Muscle of leg (tissue), 11 donors: ENCODE measurements around the gene TDRD7. TPM values are rescaled to one million over a fixed set of nuclear protein-coding genes. Genes with fewer than 3 reads are reported as not detected.

ENCODE experiments used
- DNase-seq: peaks from one replicate; pipeline ENCODE4 v3.0.0; 2013
- H3K27ac ChIP-seq: one replicate; pipeline ENCODE4 v1.5.1; 2013; ENCODE audit warnings: mild to moderate bottlenecking, low read length, control low read depth
- H3K27me3 ChIP-seq: one replicate; pipeline ENCODE4 v1.6.1; 2013; ENCODE audit warnings: low read length; ENCODE audit not compliant: control insufficient read depth, insufficient read depth
- H3K36me3 ChIP-seq: one replicate; pipeline ENCODE4 v1.6.1; 2013; ENCODE audit warnings: low read length; ENCODE audit not compliant: control insufficient read depth, insufficient read depth
- H3K4me1 ChIP-seq: one replicate; pipeline ENCODE4 v1.6.1; 2013; ENCODE audit warnings: low read length; ENCODE audit not compliant: control insufficient read depth, insufficient read depth
- H3K4me3 ChIP-seq: one replicate; pipeline ENCODE4 v1.5.1; 2013; ENCODE audit warnings: low read length, control low read depth
- H3K9me3 ChIP-seq: replicated peaks from 2 replicates; pipeline ENCODE4 v1.6.1; 2013; ENCODE audit warnings: low read depth, low read length; ENCODE audit not compliant: control insufficient read depth
- WGBS: methylation state at CpG from one replicate; pipeline ENCODE4 v1.1.5; 2013; ENCODE audit warnings: missing lambda C conversion rate; ENCODE audit not compliant: insufficient coverage; 5-methylcytosine and 5-hydroxymethylcytosine counted together
- polyA plus RNA-seq, 8 donors: library from polyadenylated mRNA; unstranded; fragments of 120-200 nt; gene quantifications; one replicate each; pipeline versions ENCODE4 v1.2.1 to v1.2.3, GENCODE V29; 2013; ENCODE audit warnings: inconsistent platforms in 1 of 8, low replicate concordance in 1 of 8; ENCODE audit not compliant: insufficient read length in 8 of 8, insufficient read depth in 1 of 8
- total RNA-seq: library from RNA; stranded (reverse); fragments of 120-200 nt; gene quantifications from one replicate; pipeline ENCODE4 v1.2.4, GENCODE V29; 2013

Gene TDRD7
- total and polyA plus RNA-seq, 9 donors, result 2.9 to 4.9 (median 4.3) TPM

DNA sequence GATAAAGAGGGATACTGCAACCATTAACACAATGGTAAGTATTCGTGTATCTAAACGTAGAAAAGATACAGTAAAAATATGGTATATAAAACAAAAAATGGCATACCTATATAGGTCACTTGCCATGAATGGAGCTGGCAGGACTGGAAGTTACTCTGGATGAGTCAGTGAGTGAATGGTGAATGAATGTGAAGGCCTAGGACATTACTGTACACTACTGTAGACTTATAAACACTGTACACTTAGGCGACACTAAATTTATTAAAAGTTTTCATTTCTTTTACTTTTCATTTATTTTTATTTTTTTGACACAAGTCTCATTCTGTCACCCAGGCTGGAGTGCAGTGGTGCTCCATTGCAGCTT, 14.1 kb downstream of the TDRD7 start:
- no peak overlapping the region for H3K4me3 ChIP-seq
- H3K27ac ChIP-seq, result no peak overlapping the region
- H3K4me1 ChIP-seq, result no peaks in the 10 kb centered on the region
- no CpG with 5 or more reads among the region's 3 CpGs for WGBS
- H3K9me3 ChIP-seq, result no peaks in the 10 kb centered on the region
- H3K27me3 ChIP-seq, result no peaks in the 10 kb centered on the region
- H3K36me3 ChIP-seq, result peaks cover 3% of the 10 kb centered on the region
- no peak for DNase-seq

DNA sequence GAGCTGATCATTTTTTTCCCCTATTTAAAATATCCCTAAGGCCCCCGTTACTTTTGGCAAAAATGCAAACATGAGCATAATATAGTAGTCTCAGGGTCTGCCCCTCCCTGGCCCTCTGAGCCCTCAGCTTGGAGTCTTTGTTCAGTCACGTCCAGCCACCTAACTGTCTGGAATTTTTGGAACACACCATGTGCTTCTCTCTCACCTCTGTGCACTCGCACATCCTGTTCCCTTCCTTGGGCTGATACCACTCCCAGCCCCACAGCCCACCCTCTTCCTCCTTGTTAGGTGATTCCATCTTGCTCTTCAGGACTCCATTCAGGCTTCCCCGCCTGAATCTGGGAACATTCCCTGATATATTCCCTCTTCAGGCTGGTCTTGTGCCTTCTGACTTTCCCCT, 16.0 kb downstream of the TDRD7 start:
- H3K27me3 ChIP-seq, result no peaks in the 10 kb centered on the region
- H3K4me1 ChIP-seq, result no peaks in the 10 kb centered on the region
- peaks cover 5% of the 10 kb centered on the region for H3K36me3 ChIP-seq
- H3K9me3 ChIP-seq, result no peaks in the 10 kb centered on the region
- H3K27ac ChIP-seq, result no peak overlapping the region
- no peak for DNase-seq
- WGBS, result 52% methylated on average over 2 of the region's 4 CpGs
- H3K4me3 ChIP-seq, result no peak overlapping the region

DNA sequence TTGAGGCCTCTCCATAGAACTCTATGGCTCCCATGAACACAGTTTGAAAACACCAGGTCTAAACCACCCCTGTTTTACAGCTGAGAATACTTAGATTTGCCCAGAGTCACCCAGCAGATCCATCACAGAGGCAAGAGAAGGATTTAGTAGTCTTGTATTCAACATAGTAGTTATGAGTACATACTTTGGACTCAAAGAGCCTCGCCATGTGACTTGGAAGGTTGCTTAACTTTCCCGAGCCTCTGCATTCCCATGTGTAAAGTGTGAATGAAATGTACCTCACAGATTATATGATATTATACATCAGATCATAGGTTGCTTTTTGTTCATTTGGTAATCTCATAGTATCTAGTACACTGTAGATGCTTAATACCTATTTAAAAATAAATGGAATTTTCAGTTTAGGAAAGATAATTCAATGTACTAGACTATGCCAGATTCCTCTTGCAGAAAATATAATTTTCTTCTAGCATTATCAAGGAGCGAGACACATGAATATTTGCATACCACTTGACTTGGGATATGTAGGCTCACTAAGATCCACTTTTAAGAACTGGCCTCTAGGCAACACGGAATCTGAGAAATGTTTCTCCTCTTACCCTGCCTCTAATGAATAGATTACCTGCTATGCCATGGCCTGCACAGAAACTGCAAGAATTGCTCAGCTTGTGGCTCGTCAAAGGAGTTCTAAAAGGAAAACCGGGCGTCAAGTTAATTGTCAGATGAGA, 18.6 kb downstream of the TDRD7 start:
- H3K36me3 ChIP-seq, result peaks cover 5% of the 10 kb centered on the region
- no peaks in the 10 kb centered on the region for H3K9me3 ChIP-seq
- H3K27ac ChIP-seq, result no peak overlapping the region
- 86% methylated on average over 1 of the region's 7 CpGs for WGBS
- no peak overlapping the region for H3K4me3 ChIP-seq
- H3K4me1 ChIP-seq, result no peaks in the 10 kb centered on the region
- H3K27me3 ChIP-seq, result no peaks in the 10 kb centered on the region
- no peak for DNase-seq

DNA sequence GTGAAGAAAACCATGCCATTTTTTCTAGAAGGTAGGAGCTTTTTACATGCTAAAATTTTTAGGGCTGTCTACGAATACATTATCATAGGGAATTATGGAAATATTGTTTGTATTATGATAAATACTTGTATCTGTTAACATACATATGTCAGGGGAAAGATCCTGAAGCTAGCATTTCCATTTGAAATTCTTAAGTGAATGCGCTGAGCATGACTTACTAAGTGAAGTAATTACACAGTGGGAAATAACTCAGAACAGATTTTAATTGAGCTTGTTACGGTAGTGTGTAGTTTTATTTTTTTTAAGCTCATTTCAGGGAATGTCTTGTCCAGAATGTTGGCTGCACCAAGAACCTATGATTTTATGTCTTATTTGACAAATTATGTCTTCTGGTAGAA, 19.1 kb downstream of the TDRD7 start:
- 80% methylated on average over 1 of the region's 3 CpGs for WGBS
- H3K4me3 ChIP-seq, result no peak overlapping the region
- no peaks in the 10 kb centered on the region for H3K9me3 ChIP-seq
- H3K4me1 ChIP-seq, result no peaks in the 10 kb centered on the region
- H3K27me3 ChIP-seq, result no peaks in the 10 kb centered on the region
- no peak overlapping the region for H3K27ac ChIP-seq
- no peak for DNase-seq
- H3K36me3 ChIP-seq, result peaks cover 5% of the 10 kb centered on the region

DNA sequence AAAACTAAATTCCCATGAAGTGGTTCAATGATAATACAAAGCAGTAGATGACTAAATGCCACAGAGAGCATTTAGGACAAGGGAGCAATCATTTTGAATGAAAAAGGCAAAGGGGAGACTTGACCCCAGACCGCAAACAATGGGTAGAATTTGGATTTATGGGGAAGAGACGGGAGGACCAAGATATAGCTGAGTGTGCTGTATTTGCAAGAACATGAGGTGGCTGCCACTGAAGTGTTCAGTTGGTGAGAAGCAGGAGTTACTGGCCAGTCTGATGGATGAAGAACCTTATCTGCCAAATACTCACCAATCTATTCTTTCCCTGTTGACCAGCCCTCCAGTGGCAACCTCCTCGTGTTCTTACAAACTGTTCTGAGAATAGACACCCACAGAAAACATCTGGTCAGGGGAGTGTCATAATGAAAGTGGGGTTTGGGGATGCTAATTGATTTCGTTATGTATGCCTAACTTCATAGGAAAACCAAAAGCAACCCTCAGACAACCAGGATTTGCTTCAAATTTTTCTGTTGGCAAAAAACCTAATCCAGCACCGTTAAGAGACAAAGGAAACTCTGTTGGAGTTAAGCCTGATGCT, 19.8 kb downstream of the TDRD7 start:
- Histone ChIP-seq H3K36me3 (peaks cover 5% of the 10 kb centered on the region), H3K27me3 (no peaks in the 10 kb centered on the region), H3K27ac (no peak overlapping the region), H3K4me1 (no peaks in the 10 kb centered on the region), H3K9me3 (no peaks in the 10 kb centered on the region), H3K4me3 (no peak overlapping the region)
- WGBS, result 75% methylated on average over 3 of the region's 5 CpGs
- DNase-seq, result no peak

DNA sequence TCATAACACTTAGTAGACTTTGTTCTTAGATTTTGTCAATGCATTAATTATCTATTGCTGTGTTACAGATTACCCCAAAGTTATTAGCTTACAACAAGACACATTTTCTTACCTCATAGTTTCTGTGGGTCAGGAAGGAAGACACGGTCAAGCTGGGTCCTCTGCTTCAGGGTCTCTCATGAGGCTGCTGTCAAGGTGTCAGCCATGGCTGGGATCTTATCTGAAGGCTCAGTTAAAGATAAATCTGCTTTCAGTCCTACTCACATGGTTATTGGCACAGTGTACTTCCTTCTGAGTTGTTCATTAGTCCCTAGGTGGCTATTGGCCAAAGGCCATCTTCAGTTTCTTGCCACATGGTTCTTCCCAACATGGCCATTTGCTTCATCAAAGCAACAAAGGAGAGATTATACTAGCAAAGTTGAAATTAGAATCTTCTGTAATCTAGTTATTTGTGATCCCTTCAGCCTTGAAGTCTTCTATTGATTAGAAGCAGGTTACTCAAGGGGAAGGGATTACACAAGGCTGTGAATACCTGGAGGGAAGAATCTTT, 25.2 kb downstream of the TDRD7 start:
- Histone ChIP-seq H3K4me1 (peaks cover 2% of the 10 kb centered on the region), H3K36me3 (peaks cover 5% of the 10 kb centered on the region), H3K27me3 (no peaks in the 10 kb centered on the region), H3K4me3 (no peak overlapping the region), H3K27ac (no peak overlapping the region), H3K9me3 (no peaks in the 10 kb centered on the region)
- WGBS, result no CpG with 5 or more reads among the region's 1 CpG
- DNase-seq, result no peak

DNA sequence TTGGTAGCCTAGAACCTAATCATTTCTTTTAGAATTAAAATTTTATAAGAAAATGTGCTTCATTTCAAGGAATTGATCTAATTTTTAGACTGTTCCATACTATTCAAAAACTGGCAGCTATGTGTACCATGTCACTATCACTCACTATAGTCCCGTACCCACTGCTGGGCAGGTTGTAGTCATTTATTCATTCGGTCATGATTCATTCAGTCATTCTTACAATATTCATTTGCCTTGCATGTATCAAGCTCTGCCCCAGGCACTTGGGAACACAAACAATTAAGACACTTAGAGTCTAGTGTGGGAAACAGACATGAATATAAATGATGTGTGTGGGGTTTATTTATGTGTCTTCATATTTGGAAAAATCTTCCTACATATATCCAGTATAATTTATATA, 26.4 kb downstream of the TDRD7 start:
- WGBS, result 86% methylated on average over 1 of the region's 2 CpGs
- H3K4me1 ChIP-seq, result peaks cover 2% of the 10 kb centered on the region
- H3K9me3 ChIP-seq, result no peaks in the 10 kb centered on the region
- peaks cover 5% of the 10 kb centered on the region for H3K36me3 ChIP-seq
- no peak overlapping the region for H3K27ac ChIP-seq
- no peaks in the 10 kb centered on the region for H3K27me3 ChIP-seq
- no peak for DNase-seq
- no peak overlapping the region for H3K4me3 ChIP-seq

DNA sequence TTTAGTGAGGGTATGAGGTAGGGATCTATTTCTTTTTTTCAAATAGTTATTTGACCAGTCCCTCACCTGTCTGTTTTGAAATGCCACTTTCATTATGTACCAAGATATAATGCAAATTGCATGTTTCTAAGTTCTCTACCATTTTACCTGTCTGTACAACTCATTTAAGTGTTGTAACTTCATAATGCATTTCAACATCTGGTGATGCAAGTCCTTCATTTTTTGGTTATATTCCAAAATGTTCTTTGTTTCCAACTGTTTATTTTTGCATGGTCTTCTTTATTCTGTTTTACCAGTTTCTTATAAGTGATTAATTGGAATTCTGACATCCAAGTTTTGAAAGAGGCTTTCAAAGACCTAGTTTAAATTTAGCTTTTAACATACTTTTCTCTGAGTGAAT, 26.8 kb downstream of the TDRD7 start:
- no peak overlapping the region for H3K27ac ChIP-seq
- H3K4me3 ChIP-seq, result no peak overlapping the region
- peaks cover 2% of the 10 kb centered on the region for H3K4me1 ChIP-seq
- H3K36me3 ChIP-seq, result peaks cover 5% of the 10 kb centered on the region
- DNase-seq, result no peak
- H3K27me3 ChIP-seq, result no peaks in the 10 kb centered on the region
- no peaks in the 10 kb centered on the region for H3K9me3 ChIP-seq

DNA sequence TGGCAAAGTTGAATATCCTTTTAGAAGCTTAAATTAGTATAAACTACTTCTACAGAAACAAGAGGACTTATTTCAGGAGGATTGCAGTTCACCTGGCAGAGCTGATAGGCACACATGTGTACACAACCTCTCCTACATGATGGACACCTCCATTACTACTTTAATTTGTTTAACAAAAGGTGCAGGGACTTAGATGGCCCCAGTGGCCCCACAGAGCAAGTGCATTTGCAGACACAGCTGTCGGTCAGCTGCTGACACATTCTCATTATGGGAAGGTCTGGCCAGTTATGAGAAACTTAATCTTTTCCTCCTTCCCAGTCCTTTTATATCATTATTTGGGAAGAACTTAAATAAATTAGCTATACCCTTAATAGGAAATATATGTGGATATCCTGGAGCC, 28.3 kb downstream of the TDRD7 start:
- H3K27me3 ChIP-seq, result no peaks in the 10 kb centered on the region
- H3K4me3 ChIP-seq, result no peak overlapping the region
- H3K9me3 ChIP-seq, result no peaks in the 10 kb centered on the region
- peaks cover 2% of the 10 kb centered on the region for H3K4me1 ChIP-seq
- DNase-seq, result no peak
- H3K27ac ChIP-seq, result no peak overlapping the region
- no CpG with 5 or more reads among the region's 1 CpG for WGBS
- H3K36me3 ChIP-seq, result peaks cover 5% of the 10 kb centered on the region

DNA sequence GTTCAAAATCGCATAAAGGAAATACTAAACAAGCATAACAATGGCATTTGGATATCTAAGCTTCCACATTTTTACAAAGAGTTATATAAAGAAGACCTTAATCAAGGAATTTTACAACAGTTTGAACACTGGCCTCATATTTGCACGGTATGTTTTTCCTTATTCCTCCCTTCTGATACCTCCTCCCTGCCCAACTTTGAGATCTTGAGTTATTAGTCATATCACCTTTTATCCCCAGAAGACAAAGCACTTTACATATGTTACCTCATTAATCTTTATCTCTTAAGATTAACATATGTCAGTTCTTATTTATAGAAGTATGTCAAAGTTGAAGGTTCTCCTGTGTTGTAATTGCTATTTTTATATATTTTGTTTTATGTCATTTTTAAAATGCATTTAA, 29.8 kb downstream of the TDRD7 start:
- no peak for DNase-seq
- H3K27ac ChIP-seq, result no peak overlapping the region
- WGBS, result no CpG with 5 or more reads among the region's 2 CpGs

More for the DNA sequence above, 29.8 kb downstream of the TDRD7 start:
- Histone ChIP-seq H3K4me3 (no peak overlapping the region), H3K36me3 (peaks cover 5% of the 10 kb centered on the region), H3K27me3 (no peaks in the 10 kb centered on the region), H3K9me3 (no peaks in the 10 kb centered on the region), H3K4me1 (peaks cover 2% of the 10 kb centered on the region)
